H1 (cell line): ENCODE measurements around the gene ACOT7. TPM values are rescaled to one million over a fixed set of nuclear protein-coding genes. Genes with fewer than 3 reads are reported as not detected.

ENCODE experiments used
- CTCF ChIA-PET: fragments of 300-600 bp; sonication (Branson Sonifier 250); formaldehyde crosslinking; loops from one replicate; lab custom pipeline; 2021; ENCODE audit not compliant: partially characterized antibody; lab: Charles Lee
- POLR2A ChIA-PET: fragments of 300-600 bp; sonication (Branson Sonifier 250); formaldehyde crosslinking; loops from one replicate; lab custom pipeline; 2021; ENCODE audit warnings: inconsistent platforms; ENCODE audit not compliant: partially characterized antibody; lab: Charles Lee
- DNase-seq, 2 experiments: peaks; one replicate each; pipeline versions ENCODE4 v3.0.0 to v3.0.0-alpha.2; 2010 to 2022; ENCODE audit warnings: low spot score in 2 of 2, low read depth in 1 of 2, mixed read lengths in 1 of 2
- FAIRE-seq: peaks from 2 replicates; lab custom pipeline; 2011; peaks lifted over from hg19 to GRCh38; lab: Jason Lieb, UNC
- H2AFZ ChIP-seq: 2 replicates; pipeline ENCODE4 v1.8.1; 2012; ENCODE audit warnings: low read length, inconsistent platforms
- H2AK5ac ChIP-seq: 2 replicates; pipeline ENCODE4 v1.6.1; 2013; ENCODE audit warnings: low read depth, low read length
- H2BK120ac ChIP-seq: replicated peaks from 2 replicates; pipeline ENCODE3; 2013; ENCODE audit warnings: low read depth, low read length, inconsistent platforms
- H2BK12ac ChIP-seq: 2 replicates; pipeline ENCODE4 v1.6.1; 2013; ENCODE audit warnings: low read depth, low read length
- H2BK15ac ChIP-seq: 2 replicates; pipeline ENCODE4 v1.6.1; 2013; ENCODE audit warnings: low read length
- H2BK20ac ChIP-seq: 2 replicates; pipeline ENCODE4 v1.6.1; 2013; ENCODE audit warnings: low read length
- H2BK5ac ChIP-seq: 2 replicates; pipeline ENCODE4 v1.6.1; 2013; ENCODE audit warnings: low read depth, low read length
- H3K14ac ChIP-seq: 2 replicates; pipeline ENCODE4 v1.6.1; 2013; ENCODE audit warnings: inconsistent platforms; ENCODE audit not compliant: insufficient read length
- H3K18ac ChIP-seq: 2 replicates; pipeline ENCODE4 v1.6.1; 2013; ENCODE audit warnings: low read length; ENCODE audit errors: extremely low read depth
- H3K23ac ChIP-seq: 2 replicates; pipeline ENCODE4 v1.6.1; 2013; ENCODE audit warnings: inconsistent platforms; ENCODE audit not compliant: insufficient read length
- H3K23me2 ChIP-seq: 2 replicates; pipeline ENCODE4 v1.6.1; 2013; ENCODE audit warnings: low read depth, low read length
- H3K27ac ChIP-seq: 2 replicates; pipeline ENCODE4 v1.6.1; 2011; ENCODE audit warnings: low read depth, low read length, inconsistent platforms
- H3K27me3 ChIP-seq, 4 experiments: replicated peaks in 1 of 4; 1 replicate in 1 of 4; 2 replicates in 3 of 4; pipeline versions ENCODE4 v1.6.1 to v1.8.1; 2011 to 2013; ENCODE audit warnings: low read length in 3 of 4, mild to moderate bottlenecking in 3 of 4, inconsistent platforms in 2 of 4, mixed read lengths in 2 of 4, moderate library complexity in 1 of 4; ENCODE audit not compliant: control insufficient read depth in 3 of 4, insufficient read depth in 3 of 4; ENCODE audit errors: extremely low read depth in 1 of 4
- H3K36me3 ChIP-seq, 4 experiments: 2 replicates each; pipeline versions ENCODE4 v1.6.1 to v1.8.1; 2011 to 2013; ENCODE audit warnings: mild to moderate bottlenecking in 4 of 4, low read length in 3 of 4, moderate library complexity in 2 of 4, control low read depth in 1 of 4, inconsistent platforms in 1 of 4; ENCODE audit not compliant: insufficient read depth in 4 of 4, control insufficient read depth in 2 of 4
- H3K4ac ChIP-seq: replicated peaks from 2 replicates; pipeline ENCODE3; 2013; ENCODE audit warnings: low read length, low read depth, mixed read lengths, inconsistent platforms; ENCODE audit not compliant: insufficient read length
- H3K4me1 ChIP-seq, 4 experiments: replicated peaks in 1 of 4; 1 replicate in 1 of 4; 2 replicates in 3 of 4; pipeline versions ENCODE4 v1.6.1 to v1.8.1; 2011 to 2013; ENCODE audit warnings: low read length in 3 of 4, inconsistent platforms in 2 of 4, mixed read lengths in 1 of 4; ENCODE audit not compliant: insufficient read depth in 4 of 4, control insufficient read depth in 3 of 4
- H3K4me2 ChIP-seq, 2 experiments: 2 replicates each; pipeline versions ENCODE4 v1.6.1 to v1.8.1; 2011 to 2013; ENCODE audit warnings: low read depth in 2 of 2, low read length in 2 of 2, control low read depth in 1 of 2, inconsistent platforms in 1 of 2, mild to moderate bottlenecking in 1 of 2; ENCODE audit not compliant: insufficient read depth in 1 of 2
- H3K4me3 ChIP-seq, 4 experiments: fragments of 200-600, 300-600 bp in 1 of 4; sonication (generic), shearing (Covaris generic), sonication (Bioruptor Twin) in 1 of 4; 2 replicates each; pipeline versions ENCODE4 v1.5.1 to v1.8.1; 2011 to 2016; ENCODE audit warnings: low read length in 4 of 4, low read depth in 3 of 4, control low read depth in 2 of 4, inconsistent platforms in 2 of 4, mild to moderate bottlenecking in 2 of 4, mixed read lengths in 1 of 4, moderate library complexity in 1 of 4; ENCODE audit not compliant: insufficient read depth in 2 of 4; ENCODE audit errors: extremely low read depth in 1 of 4
- H3K56ac ChIP-seq: replicated peaks from 2 replicates; pipeline ENCODE3; 2013; ENCODE audit warnings: low read depth, mild to moderate bottlenecking, mixed read lengths, low read length, inconsistent platforms; ENCODE audit not compliant: insufficient read length
- H3K79me1 ChIP-seq: 2 replicates; pipeline ENCODE4 v1.6.1; 2013; ENCODE audit warnings: low read depth, low read length, control low read depth
- H3K79me2 ChIP-seq, 2 experiments: 2 replicates each; pipeline versions ENCODE4 v1.6.1 to v1.8.1; 2012 to 2013; ENCODE audit warnings: low read length in 2 of 2, mild to moderate bottlenecking in 2 of 2, inconsistent platforms in 1 of 2; ENCODE audit not compliant: insufficient read depth in 2 of 2, control insufficient read depth in 1 of 2
- H3K9ac ChIP-seq, 4 experiments: replicated peaks in 1 of 4; 1 replicate in 1 of 4; 2 replicates in 3 of 4; pipeline versions ENCODE4 v1.6.1 to v1.8.1; 2011 to 2013; ENCODE audit warnings: low read depth in 3 of 4, low read length in 3 of 4, control low read depth in 2 of 4, mild to moderate bottlenecking in 2 of 4, moderate library complexity in 2 of 4, inconsistent platforms in 1 of 4; ENCODE audit errors: extremely low read depth in 1 of 4
- H3K9me3 ChIP-seq, 2 experiments: 2 replicates each; pipeline versions ENCODE4 v1.6.1 to v1.8.1; 2012 to 2013; ENCODE audit warnings: mild to moderate bottlenecking in 2 of 2, moderate library complexity in 2 of 2, control low read depth in 1 of 2, inconsistent platforms in 1 of 2, low read depth in 1 of 2, low read length in 1 of 2, mixed read lengths in 1 of 2; ENCODE audit not compliant: insufficient read depth in 2 of 2
- H4K20me1 ChIP-seq, 2 experiments: replicated peaks in 1 of 2; 2 replicates each; pipeline versions ENCODE3 to v1.8.1; 2011 to 2013; ENCODE audit warnings: inconsistent platforms in 2 of 2, low read length in 2 of 2, mild to moderate bottlenecking in 1 of 2; ENCODE audit not compliant: insufficient read depth in 2 of 2, control insufficient read depth in 1 of 2
- H4K5ac ChIP-seq: 2 replicates; pipeline ENCODE4 v1.6.1; 2013; ENCODE audit warnings: low read length, low read depth, mixed read lengths, inconsistent platforms; ENCODE audit not compliant: insufficient read length
- H4K8ac ChIP-seq: 2 replicates; pipeline ENCODE4 v1.8.0; 2013; ENCODE audit warnings: mild to moderate bottlenecking, moderate library complexity, low read length, inconsistent platforms; ENCODE audit not compliant: insufficient read depth; ENCODE audit errors: extremely low read depth
- H4K91ac ChIP-seq: replicated peaks from 2 replicates; pipeline ENCODE3; 2013; ENCODE audit warnings: low read length, mixed read lengths, inconsistent platforms; ENCODE audit not compliant: insufficient read length
- CEBPB ChIP-seq: IDR thresholded peaks from 2 replicates; pipeline ENCODE4 v1.6.1; 2012; ENCODE audit warnings: low read depth, low read length
- GTF2F1 ChIP-seq: IDR thresholded peaks from 2 replicates; pipeline ENCODE4 v1.6.1; 2012; ENCODE audit warnings: low read depth, low read length, improper control_type of control experiment, borderline replicate concordance
- JUND ChIP-seq: IDR thresholded peaks from 2 replicates; pipeline ENCODE4 v1.6.1; 2011; ENCODE audit warnings: mild to moderate bottlenecking, improper control_type of control experiment, low read length
- POLR2AphosphoS5 ChIP-seq: IDR thresholded peaks from 2 replicates; pipeline ENCODE4 v1.6.1; 2011; ENCODE audit warnings: low read depth, low read length
- POU5F1 ChIP-seq: IDR thresholded peaks from 2 replicates; pipeline ENCODE4 v1.6.1; 2011; ENCODE audit warnings: low read depth, mild to moderate bottlenecking, low read length, moderate library complexity
- SIN3A ChIP-seq, 2 experiments: IDR thresholded peaks in 1 of 2; conservative IDR thresholded peaks in 1 of 2; 2 replicates each; pipeline ENCODE4 v1.6.1; 2011 to 2012; ENCODE audit warnings: low read length in 2 of 2, improper control_type of control experiment in 1 of 2, low read depth in 1 of 2, mild to moderate bottlenecking in 1 of 2
- SP1 ChIP-seq: IDR thresholded peaks from 2 replicates; pipeline ENCODE4 v1.6.1; 2011; ENCODE audit warnings: low read depth, low read length
- SP2 ChIP-seq: IDR thresholded peaks from 2 replicates; pipeline ENCODE4 v1.6.1; 2012; ENCODE audit warnings: mild to moderate bottlenecking, low read length, inconsistent platforms
- TCF12 ChIP-seq: IDR thresholded peaks from 2 replicates; pipeline ENCODE4 v1.6.1; 2011; ENCODE audit warnings: low read depth, mild to moderate bottlenecking, low read length
- WGBS, 2 experiments: shearing (Covaris generic) in 1 of 2; methylation state at CpG; one replicate each; pipeline versions ENCODE4 v1.1.6 to v1.1.7; 2013 to 2015; ENCODE audit warnings: low lambda C conversion rate in 2 of 2, mixed read lengths in 2 of 2, inconsistent platforms in 1 of 2, low coverage in 1 of 2, missing lambda C conversion rate in 1 of 2; ENCODE audit not compliant: insufficient replicate concordance in 2 of 2, insufficient coverage in 1 of 2, insufficient read length in 1 of 2; ENCODE audit errors: extremely low coverage in 1 of 2, missing lambda C conversion rate in 1 of 2; 5-methylcytosine and 5-hydroxymethylcytosine counted together
- polyA plus RNA-seq, 7 experiments: library from polyadenylated mRNA; depleted of rRNA in 3 of 7; stranded (reverse) in 5 of 7; unstranded in 2 of 7; fragments of >200 nt in 5 of 7; fragments of 200-250 nt in 2 of 7; gene quantifications; 1 replicate in 5 of 7; 2 replicates in 1 of 7; 4 replicates in 1 of 7; pipeline versions ENCODE4 v1.2.1 to v1.2.3, GENCODE V29; 2011 to 2013; ENCODE audit warnings: missing spikeins in 2 of 7, mixed read lengths in 2 of 7
- total RNA-seq: library from RNA; stranded (reverse); fragmentation: NEBNext Ultra II Directional; extraction: Animal tissue kit (Norgen Biotek cat#: 25700); gene quantifications from 2 replicates; pipeline ENCODE4 v1.2.1, GENCODE V29; 2021
- TF ChIP-seq, protein P1 (sequence below): IDR thresholded peaks from 2 replicates; pipeline ENCODE4 v1.6.1; 2012; ENCODE audit warnings: inconsistent platforms
- TF ChIP-seq, protein P2 (sequence below): IDR thresholded peaks from 2 replicates; pipeline ENCODE4 v1.6.1; 2011; ENCODE audit warnings: low read length, improper control_type of control experiment

The ACOT7 gene
- total and polyA plus RNA-seq, 2 of the 8 experiments (the other 6 are each of a cell fraction or from before 2014, with no cell fraction given), result 151 to 214 TPM

DNA sequence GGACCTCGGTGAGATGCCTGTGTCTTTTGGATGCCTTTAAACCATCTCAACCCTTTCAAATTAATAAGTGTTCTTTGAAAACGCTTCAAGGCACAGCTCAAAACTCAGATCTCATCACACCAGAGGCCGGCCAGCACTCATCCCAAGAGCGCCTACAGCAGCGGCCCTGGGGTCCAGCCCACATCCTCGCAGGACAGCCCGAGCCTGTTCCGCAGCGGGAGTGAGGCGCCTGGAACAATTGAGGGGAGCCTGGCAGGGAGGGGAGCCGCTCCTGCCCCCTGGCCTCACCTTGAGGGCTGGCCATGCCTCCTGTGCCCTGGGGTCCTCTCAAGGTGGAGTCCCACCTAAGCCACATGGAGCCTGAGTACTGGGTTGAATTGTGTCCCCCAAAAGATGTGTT is 37.9 kb downstream of the ACOT7 start:
- no peak overlapping the region for H2BK20ac ChIP-seq
- no peak for TF ChIP-seq GTF2F1
- TF ChIP-seq POU5F1, result no peak
- TF ChIP-seq SIN3A (conservative IDR thresholded peaks at IDR 0.05 in 1 of 2, IDR thresholded peaks at IDR 0.05 in 1 of 2; ENCODE audit: low read depth in 1 of 2, low read length in 2 of 2), result no peak
- TF ChIP-seq, protein P1, sequence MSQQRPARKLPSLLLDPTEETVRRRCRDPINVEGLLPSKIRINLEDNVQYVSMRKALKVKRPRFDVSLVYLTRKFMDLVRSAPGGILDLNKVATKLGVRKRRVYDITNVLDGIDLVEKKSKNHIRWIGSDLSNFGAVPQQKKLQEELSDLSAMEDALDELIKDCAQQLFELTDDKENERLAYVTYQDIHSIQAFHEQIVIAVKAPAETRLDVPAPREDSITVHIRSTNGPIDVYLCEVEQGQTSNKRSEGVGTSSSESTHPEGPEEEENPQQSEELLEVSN, result no peak
- TF ChIP-seq CEBPB, result no peak
- TF ChIP-seq SP1, result no peak
- TF ChIP-seq, protein P2, sequence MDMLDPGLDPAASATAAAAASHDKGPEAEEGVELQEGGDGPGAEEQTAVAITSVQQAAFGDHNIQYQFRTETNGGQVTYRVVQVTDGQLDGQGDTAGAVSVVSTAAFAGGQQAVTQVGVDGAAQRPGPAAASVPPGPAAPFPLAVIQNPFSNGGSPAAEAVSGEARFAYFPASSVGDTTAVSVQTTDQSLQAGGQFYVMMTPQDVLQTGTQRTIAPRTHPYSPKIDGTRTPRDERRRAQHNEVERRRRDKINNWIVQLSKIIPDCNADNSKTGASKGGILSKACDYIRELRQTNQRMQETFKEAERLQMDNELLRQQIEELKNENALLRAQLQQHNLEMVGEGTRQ, result no peak
- TF ChIP-seq POLR2AphosphoS5, result no peak
- TF ChIP-seq JUND, result no peak
- no peak for TF ChIP-seq SP2
- no peak for TF ChIP-seq TCF12
- TF ChIP-seq, all 59 proteins: peak for 0
- Histone ChIP-seq H2BK15ac (no peak overlapping the region), H3K9me3 (no peaks in the 10 kb centered on the region), H3K23ac (no peak overlapping the region), H3K36me3 (no peaks in the 10 kb centered on the region), H3K56ac (no peak overlapping the region), H3K23me2 (no peaks in the 10 kb centered on the region), H2BK5ac (no peak overlapping the region), H3K18ac (no peak overlapping the region), H3K4me1 (peaks cover 3 to 32% (median 17%) of the 10 kb centered on the region in 4 experiments), H3K4me3 (no peak overlapping the region), H4K8ac (no peak overlapping the region), H3K14ac (no peak overlapping the region), H4K5ac (no peak overlapping the region), H2AFZ (no peak overlapping the region), H2BK12ac (no peak overlapping the region), H3K4me2 (no peak overlapping the region), H3K4ac (no peak overlapping the region), H3K79me2 (peaks cover 0 to 43% of the 10 kb centered on the region in 2 experiments; a peak in 3 of 4 replicates), H2BK120ac (no peak overlapping the region), H4K20me1 (peaks cover 11 to 30% of the 10 kb centered on the region in 2 experiments), H3K9ac (no peak overlapping the region), H3K79me1 (peaks cover 16% of the 10 kb centered on the region), H4K91ac (no peak overlapping the region), H3K27ac (no peak overlapping the region), H2AK5ac (no peak overlapping the region), H3K27me3 (no peaks in the 10 kb centered on the region)
- ChIA-PET CTCF (interaction anchor here (0.9 to 34.3 kb wide), 8 partner anchors 6 to 109 kb away, joined by 3 to 1769 read pairs (median 11); partner anchors contain the start of genes ACOT7, HES2 and HES3), POLR2A (interaction anchor here (1.8 to 2.0 kb wide), 2 partner anchors 31 to 107 kb away, joined by 4 to 5 read pairs; no protein-coding TSS in a partner anchor)
- no peak for DNase-seq
- FAIRE-seq, result no peak
- 94% methylated on average over 8 of the region's 11 CpGs; no CpG with 5 or more reads in 1 of the 2 experiments for WGBS, 2 experiments
